GM12891 (cell line): ENCODE data around the gene WIPF1.

Source experiments
- POLR2A ChIP-seq: IDR thresholded peaks from 2 replicates; pipeline ENCODE4 v1.6.1; 2011; ENCODE audit warnings: low read depth, low read length, control low read depth
- POLR2AphosphoS5 ChIP-seq: IDR thresholded peaks from 2 replicates; pipeline ENCODE4 v1.6.1; 2011; ENCODE audit warnings: low read depth, low read length, control low read depth
- POU2F2 ChIP-seq: IDR thresholded peaks from 2 replicates; pipeline ENCODE4 v1.6.1; 2011; ENCODE audit warnings: low read depth, mild to moderate bottlenecking, control low read depth, low read length, moderate library complexity
- SPI1 ChIP-seq: IDR thresholded peaks from 2 replicates; pipeline ENCODE4 v1.6.1; 2011; ENCODE audit warnings: low read depth, low read length, control low read depth
- TAF1 ChIP-seq: IDR thresholded peaks from 2 replicates; pipeline ENCODE4 v1.6.1; 2011; ENCODE audit warnings: low read depth, low read length, control low read depth

GRCh38 chr2:174635776-174636404, 38.3 kb upstream of the WIPF1 start:
- TF ChIP-seq POLR2A: no peak
- no peak for TF ChIP-seq POLR2AphosphoS5
- no peak for TF ChIP-seq TAF1
- TF ChIP-seq POU2F2: no peak
- no peak for TF ChIP-seq SPI1
